ENCODE measurements around the gene ADAMTS7.
"Not testable (repeated sequence)": the region's sequence is repeated elsewhere in the genome, so short reads cannot be mapped to it uniquely, and the experiment has no call there.

Gene ADAMTS7

GRCh38 chr15:78831229-78832207, 20.3 kb upstream of the ADAMTS7 start:
- DNase-seq (ENCODE audit: low spot score): no peak

- DNase-seq (ENCODE audit: low spot score): no peak
These were observed 19.4 kb upstream of the ADAMTS7 start for GRCh38 chr15:78830514-78831228.

- no peak for DNase-seq (ENCODE audit: low spot score)
These were observed 17.7 kb upstream of the ADAMTS7 start for GRCh38 chr15:78828920-78829319.

- no peak for DNase-seq (ENCODE audit: low spot score)
These were observed 11.2 kb upstream of the ADAMTS7 start for GRCh38 chr15:78822514-78822913.

GRCh38 chr15:78811825-78812183, 540 bp upstream of the ADAMTS7 start:
- DNase-seq (ENCODE audit: low spot score): no peak

- DNase-seq (ENCODE audit: low spot score): no peak
These were observed 721 bp downstream of the ADAMTS7 start for GRCh38 chr15:78810362-78811123.

GRCh38 chr15:78810003-78810361, 1.3 kb downstream of the ADAMTS7 start:
- DNase-seq (ENCODE audit: low spot score): no peak

- DNase-seq (ENCODE audit: low spot score): peak; percentile 51
These were observed 2.7 kb downstream of the ADAMTS7 start for GRCh38 chr15:78808550-78808949.

GRCh38 chr15:78807359-78807758, 3.9 kb downstream of the ADAMTS7 start:
- no peak for DNase-seq (ENCODE audit: low spot score)

- DNase-seq (ENCODE audit: low spot score): no peak
These were observed 6.9 kb downstream of the ADAMTS7 start for GRCh38 chr15:78804391-78804792.

- no peak for DNase-seq (ENCODE audit: low spot score)
These were observed 10.5 kb downstream of the ADAMTS7 start for GRCh38 chr15:78800806-78801205.

- no peak for DNase-seq (ENCODE audit: low spot score)
These were observed 11.1 kb downstream of the ADAMTS7 start for GRCh38 chr15:78800189-78800588.

- not testable (repeated sequence) for DNase-seq (ENCODE audit: low spot score)
These were observed 12.2 kb downstream of the ADAMTS7 start for GRCh38 chr15:78799102-78799501.

GRCh38 chr15:78798355-78798754, 12.9 kb downstream of the ADAMTS7 start:
- DNase-seq (ENCODE audit: low spot score): not testable (repeated sequence)

GRCh38 chr15:78797951-78798350, 13.3 kb downstream of the ADAMTS7 start:
- no peak for DNase-seq (ENCODE audit: low spot score)

- no peak for DNase-seq (ENCODE audit: low spot score)
These were observed 14.8 kb downstream of the ADAMTS7 start for GRCh38 chr15:78796510-78796909.

- DNase-seq (ENCODE audit: low spot score): no peak
These were observed 16.2 kb downstream of the ADAMTS7 start for GRCh38 chr15:78795043-78795442.

- not testable (repeated sequence) for DNase-seq (ENCODE audit: low spot score)
These were observed 16.8 kb downstream of the ADAMTS7 start for GRCh38 chr15:78794446-78794845.

GRCh38 chr15:78791357-78791756, 19.9 kb downstream of the ADAMTS7 start:
- no peak for DNase-seq (ENCODE audit: low spot score)

- DNase-seq (ENCODE audit: low spot score): peak; percentile 54
These were observed 21.2 kb downstream of the ADAMTS7 start for GRCh38 chr15:78790027-78790426.

- DNase-seq (ENCODE audit: low spot score): no peak
These were observed 21.6 kb downstream of the ADAMTS7 start for GRCh38 chr15:78789615-78790014.

- DNase-seq (ENCODE audit: low spot score): no peak
These were observed 23.1 kb downstream of the ADAMTS7 start for GRCh38 chr15:78788016-78788660.

Data from activated CD4-positive, alpha-beta T cell treated with anti-CD3 and anti-CD28 coated beads, Interleukin-2, Interleukin-4, amounts not matched to agents 100 ng/mL and 50 ng/mL, durations not matched to agents 16 hours and 8 hours (primary cell).